GM23338 (cell line): ENCODE measurements around the gene LLGL1. TPM values are rescaled to one million over a fixed set of nuclear protein-coding genes. Genes with fewer than 3 reads are reported as not detected.

ENCODE experiments used
- ATAC-seq: fragments of 200-7000 bp; cut with Tn5 transposase; 3 replicates; pipeline ENCODE4 v1.9.1; 2020
- DNase-seq: peaks from one replicate; pipeline ENCODE4 v3.0.0-alpha.2; 2015; ENCODE audit warnings: low spot score
- H2AFZ ChIP-seq: fragments of 200-600 bp; sonication (generic); 2 replicates; pipeline ENCODE4 v1.8.0; 2016; ENCODE audit warnings: antibody characterized with exemption, mild to moderate bottlenecking, moderate library complexity
- H3F3A ChIP-seq: fragments of 200-600 bp; sonication (generic); replicated peaks from 2 replicates; pipeline ENCODE4 v1.8.0; 2017; ENCODE audit warnings: antibody characterized with exemption, mixed run types, low read depth
- H3K27ac ChIP-seq: fragments of 200-600 bp; sonication (generic); 2 replicates; pipeline ENCODE4 v1.6.1; 2016; ENCODE audit warnings: low read depth
- H3K27me3 ChIP-seq: fragments of 200-600 bp; sonication (generic); 2 replicates; pipeline ENCODE4 v1.8.0; 2016; ENCODE audit warnings: mild to moderate bottlenecking, mixed run types, moderate library complexity; ENCODE audit not compliant: insufficient read depth
- H3K36me3 ChIP-seq: fragments of 200-600 bp; sonication (generic); 2 replicates; pipeline ENCODE4 v1.8.0; 2016; ENCODE audit warnings: mild to moderate bottlenecking; ENCODE audit not compliant: insufficient read depth
- H3K4me1 ChIP-seq: fragments of 200-600 bp; sonication (generic); 2 replicates; pipeline ENCODE4 v1.8.0; 2016; ENCODE audit warnings: mild to moderate bottlenecking, moderate library complexity; ENCODE audit not compliant: insufficient read depth
- H3K4me2 ChIP-seq: fragments of 200-600 bp; sonication (generic); 2 replicates; pipeline ENCODE4 v1.7.1; 2017; ENCODE audit warnings: mixed run types
- H3K4me3 ChIP-seq: fragments of 200-600 bp; sonication (generic); 2 replicates; pipeline ENCODE4 v1.6.1; 2016; ENCODE audit warnings: mixed run types
- H3K79me2 ChIP-seq: fragments of 200-600 bp; sonication (generic); replicated peaks from 2 replicates; pipeline ENCODE4 v1.8.0; 2017; ENCODE audit warnings: mild to moderate bottlenecking; ENCODE audit not compliant: insufficient read depth
- H3K9me2 ChIP-seq: fragments of 200-600 bp; sonication (generic); 2 replicates; pipeline ENCODE4 v1.8.0; 2017; ENCODE audit not compliant: insufficient read depth
- H4K20me1 ChIP-seq: fragments of 200-600 bp; sonication (generic); replicated peaks from 2 replicates; pipeline ENCODE4 v1.8.0; 2017; ENCODE audit warnings: mild to moderate bottlenecking; ENCODE audit not compliant: insufficient read depth
- H3K27ac Mint-ChIP-seq: 2 replicates; pipeline ENCODE4 v1.8.0; 2020; ENCODE audit warnings: inconsistent platforms, mild to moderate bottlenecking, moderate library complexity, mixed read lengths
- H3K27me3 Mint-ChIP-seq: 3 replicates; pipeline ENCODE4 v1.8.0; 2022; ENCODE audit warnings: low read depth, mild to moderate bottlenecking, moderate library complexity, mixed read lengths, inconsistent platforms; ENCODE audit not compliant: insufficient read depth, poor library complexity
- H3K36me3 Mint-ChIP-seq: 3 replicates; pipeline ENCODE4 v1.8.0; 2021; ENCODE audit warnings: low read depth, mild to moderate bottlenecking, inconsistent platforms, moderate library complexity, mixed read lengths
- H3K4me1 Mint-ChIP-seq: 3 replicates; pipeline ENCODE4 v1.8.0; 2020; ENCODE audit warnings: mild to moderate bottlenecking, inconsistent platforms, mixed read lengths
- H3K4me3 Mint-ChIP-seq: 3 replicates; pipeline ENCODE4 v1.8.0; 2021; ENCODE audit warnings: moderate library complexity, mild to moderate bottlenecking, inconsistent platforms, mixed read lengths
- H3K9me3 Mint-ChIP-seq: 3 replicates; pipeline ENCODE4 v1.8.0; 2020; ENCODE audit warnings: moderate library complexity, mild to moderate bottlenecking, inconsistent platforms, mixed read lengths
- CREB1 ChIP-seq: fragments of 250-450 bp; sonication (Bioruptor Pico); IDR thresholded peaks from 2 replicates; pipeline ENCODE4 v1.5.0; 2020; ENCODE audit warnings: low read depth, mild to moderate bottlenecking, moderate library complexity
- CTCF ChIP-seq, 2 experiments: fragments of 200-600 bp in 1 of 2; sonication (generic) in 1 of 2; conservative IDR thresholded peaks; 2 replicates each; pipeline versions ENCODE4 v1.5.1 to v1.6.1; 2016 to 2017; ENCODE audit warnings: antibody characterized with exemption in 2 of 2, low read depth in 2 of 2, mild to moderate bottlenecking in 2 of 2, moderate library complexity in 1 of 2
- ETS1 ChIP-seq: IDR thresholded peaks from 2 replicates; pipeline ENCODE4 v1.6.1; 2016; ENCODE audit warnings: antibody characterized with exemption
- EZH2 ChIP-seq: fragments of 200-600 bp; sonication (generic); IDR thresholded peaks from one replicate; pipeline ENCODE4 v1.8.0; 2017; ENCODE audit warnings: antibody characterized with exemption, mild to moderate bottlenecking, low read depth; ENCODE audit not compliant: unreplicated experiment
- EZH2phosphoT487 ChIP-seq: fragments of 200-600 bp; sonication (generic); IDR thresholded peaks from one replicate; pipeline ENCODE4 v1.8.1; 2018; ENCODE audit warnings: antibody characterized with exemption; ENCODE audit not compliant: unreplicated experiment
- JUNB ChIP-seq: IDR thresholded peaks from one replicate; pipeline ENCODE4 v1.6.1; 2016; ENCODE audit warnings: antibody characterized with exemption; ENCODE audit not compliant: unreplicated experiment
- NANOG ChIP-seq: IDR thresholded peaks from 2 replicates; pipeline ENCODE4 v1.6.1; 2016; ENCODE audit warnings: antibody characterized with exemption, borderline replicate concordance
- POLR2AphosphoS5 ChIP-seq: IDR thresholded peaks from 2 replicates; pipeline ENCODE4 v1.6.1; 2016; ENCODE audit warnings: antibody characterized with exemption, low read depth
- REST ChIP-seq: IDR thresholded peaks from one replicate; pipeline ENCODE4 v1.6.1; 2018; ENCODE audit warnings: antibody characterized with exemption; ENCODE audit not compliant: unreplicated experiment
- STAT1 ChIP-seq: IDR thresholded peaks from one replicate; pipeline ENCODE4 v1.6.1; 2016; ENCODE audit warnings: antibody characterized with exemption; ENCODE audit not compliant: unreplicated experiment
- ZNF114 ChIP-seq: fragments of 250-450 bp; sonication (Bioruptor Pico); IDR thresholded peaks from 2 replicates; pipeline ENCODE4 v1.5.0; 2020; ENCODE audit warnings: mild to moderate bottlenecking, moderate library complexity
- ZNF331 ChIP-seq: fragments of 250-450 bp; sonication (Bioruptor Pico); IDR thresholded peaks from 2 replicates; pipeline ENCODE4 v1.5.0; 2020; ENCODE audit warnings: low read depth, mild to moderate bottlenecking, moderate library complexity
- ZNF462 ChIP-seq: fragments of 250-450 bp; sonication (Bioruptor Pico); IDR thresholded peaks from 2 replicates; pipeline ENCODE4 v1.5.0; 2020; ENCODE audit warnings: mild to moderate bottlenecking, moderate library complexity
- polyA plus RNA-seq: library from polyadenylated mRNA; unstranded; fragments of >200 nt; fragmentation: Nextera tagmentation; extraction: Ambion mirVana; gene quantifications from 2 replicates; pipeline ENCODE4 v1.2.1, GENCODE V29; 2016
- total RNA-seq: library from RNA; depleted of rRNA; stranded (reverse); fragments of >200 nt; shearing (Covaris generic); gene quantifications from 2 replicates; pipeline ENCODE4 v1.2.3, GENCODE V29; 2014

Gene LLGL1
- total and polyA plus RNA-seq, 2 experiments from 2014 or later, result 5.9 to 129 TPM

GRCh38 chr17:18253947-18254821 is 28.7 kb downstream of the LLGL1 start:
- no peaks in the 10 kb centered on the region for H3K9me2 ChIP-seq
- H3K27ac ChIP-seq, result no peak overlapping the region
- no peak for DNase-seq
- peaks cover 18% of the 10 kb centered on the region for H3K36me3 ChIP-seq
- peaks cover 27% of the 10 kb centered on the region for H3K79me2 ChIP-seq
- 0 out of 2 replicates have a peak, but pooled peaks cover 6% of the 10 kb centered on the region for H3F3A ChIP-seq
- TF ChIP-seq JUNB (no peak), ZNF462 (no peak), REST (no peak), EZH2phosphoT487 (no peak), ETS1 (no peak), CTCF (conservative IDR thresholded peaks at IDR 0.05; ENCODE audit: low read depth in 2 of 2) (no peak), STAT1 (no peak), ZNF114 (no peak), NANOG (no peak), CREB1 (CRISPR knock-in tag) (no peak), POLR2AphosphoS5 (no peak), EZH2 (no peak), ZNF331 (CRISPR knock-in tag) (no peak)
- no peak overlapping the region for H3K4me2 ChIP-seq
- Mint-ChIP-seq H3K4me1 (peaks cover 16% of the 10 kb centered on the region), H3K36me3 (peaks cover 64% of the 10 kb centered on the region), H3K4me3 (no peak overlapping the region), H3K27ac (no peak overlapping the region), H3K27me3 (peaks cover 11% of the 10 kb centered on the region), H3K9me3 (no peaks in the 10 kb centered on the region)
- no peak overlapping the region for H3K4me3 ChIP-seq
- no peak overlapping the region for H2AFZ ChIP-seq
- no peak for ATAC-seq
- peaks cover 9% of the 10 kb centered on the region for H3K4me1 ChIP-seq
- H3K27me3 ChIP-seq, result no peaks in the 10 kb centered on the region
- peaks cover 4% of the 10 kb centered on the region for H4K20me1 ChIP-seq
